Measurements from ENCODE around the gene NEDD4L. TPM values are rescaled to one million over a fixed set of nuclear protein-coding genes. Genes with fewer than 3 reads are reported as not detected.

Gene NEDD4L
- total and polyA plus RNA-seq, 4 donors = 10.2 to 20.3 (median 13.2) TPM

DNA sequence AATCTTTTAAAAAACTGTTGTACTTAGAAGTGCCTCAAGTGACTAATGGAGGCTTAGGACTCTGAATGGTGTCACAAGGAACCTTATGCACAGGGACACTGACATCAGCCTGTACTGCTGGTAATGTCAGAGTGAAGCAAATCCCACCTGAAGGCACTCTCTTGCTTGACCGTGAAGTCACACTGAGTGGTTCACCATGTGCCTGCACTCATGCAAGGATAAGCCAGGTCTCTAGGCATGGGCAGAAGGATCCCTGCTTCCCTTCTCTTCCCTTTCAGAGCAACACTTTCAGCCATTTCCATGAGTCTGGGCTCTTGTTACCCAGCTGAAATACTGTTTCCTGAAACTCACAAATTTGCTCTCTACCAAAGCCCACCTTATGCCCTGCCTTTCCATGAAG, 123.0 kb downstream of the NEDD4L start:
- no peak overlapping the region for H3K27ac ChIP-seq (ENCODE audit: low read depth in 1 of 2, low read length in 2 of 2)
- DNase-seq (ENCODE audit: low spot score) = no peak
- 88% methylated on average over 1 of the region's 1 CpG for WGBS

DNA sequence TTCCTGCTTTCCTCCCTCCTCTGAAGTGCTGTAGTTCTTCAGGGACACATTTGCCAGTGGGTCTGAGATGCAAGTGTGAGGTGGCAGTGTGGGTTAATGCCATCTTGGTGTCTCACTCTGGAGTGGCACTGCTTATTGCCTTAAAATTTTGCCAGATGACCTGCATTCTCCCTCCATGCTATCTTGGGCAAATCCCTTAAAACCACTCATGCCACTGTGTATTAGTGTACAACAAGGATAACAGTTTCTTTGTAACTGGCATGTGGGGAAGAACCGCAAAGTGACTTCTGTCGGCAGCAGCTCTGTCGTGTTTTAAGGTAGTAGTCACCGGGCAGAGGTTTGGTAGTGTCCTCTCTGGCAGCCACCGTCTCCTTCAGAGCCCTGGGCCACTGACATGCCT, 124.2 kb downstream of the NEDD4L start:
- 95% methylated on average over 5 of the region's 5 CpGs for WGBS
- Histone ChIP-seq H3K4me1 (ENCODE audit: control insufficient read depth in 4 of 4, insufficient read depth in 4 of 4, low read length in 3 of 4) (peaks cover 0 to 4% (median 0%) of the 10 kb centered on the region in 4 donors), H3K4me3 (ENCODE audit: low read depth in 1 of 3, low read length in 3 of 3) (no peak overlapping the region), H3K27me3 (ENCODE audit: control insufficient read depth in 4 of 4, insufficient read depth in 4 of 4, low read length in 3 of 4) (no peaks in the 10 kb centered on the region), H3K27ac (ENCODE audit: low read depth in 1 of 2, low read length in 2 of 2) (no peak overlapping the region), H3K9ac (ENCODE audit: low read depth in 1 of 2, low read length in 2 of 2) (no peak overlapping the region), H3K9me3 (ENCODE audit: control insufficient read depth in 4 of 4, low read length in 3 of 4) (no peaks in the 10 kb centered on the region), H3K36me3 (ENCODE audit: control insufficient read depth in 4 of 4, insufficient read depth in 3 of 4, low read depth in 1 of 4, low read length in 3 of 4) (no peaks in the 10 kb centered on the region)
- DNase-seq (ENCODE audit: low spot score) = no peak
- no peak for TF ChIP-seq TAF1 (conservative IDR thresholded peaks at IDR 0.05)
- no peak for TF ChIP-seq EGR1 (IDR thresholded peaks at IDR 0.05; ENCODE audit: low read depth in 2 of 2)
- TF ChIP-seq, protein P1, sequence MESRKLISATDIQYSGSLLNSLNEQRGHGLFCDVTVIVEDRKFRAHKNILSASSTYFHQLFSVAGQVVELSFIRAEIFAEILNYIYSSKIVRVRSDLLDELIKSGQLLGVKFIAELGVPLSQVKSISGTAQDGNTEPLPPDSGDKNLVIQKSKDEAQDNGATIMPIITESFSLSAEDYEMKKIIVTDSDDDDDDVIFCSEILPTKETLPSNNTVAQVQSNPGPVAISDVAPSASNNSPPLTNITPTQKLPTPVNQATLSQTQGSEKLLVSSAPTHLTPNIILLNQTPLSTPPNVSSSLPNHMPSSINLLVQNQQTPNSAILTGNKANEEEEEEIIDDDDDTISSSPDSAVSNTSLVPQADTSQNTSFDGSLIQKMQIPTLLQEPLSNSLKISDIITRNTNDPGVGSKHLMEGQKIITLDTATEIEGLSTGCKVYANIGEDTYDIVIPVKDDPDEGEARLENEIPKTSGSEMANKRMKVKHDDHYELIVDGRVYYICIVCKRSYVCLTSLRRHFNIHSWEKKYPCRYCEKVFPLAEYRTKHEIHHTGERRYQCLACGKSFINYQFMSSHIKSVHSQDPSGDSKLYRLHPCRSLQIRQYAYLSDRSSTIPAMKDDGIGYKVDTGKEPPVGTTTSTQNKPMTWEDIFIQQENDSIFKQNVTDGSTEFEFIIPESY (IDR thresholded peaks at IDR 0.05) = no peak
- TF ChIP-seq, protein P2, sequence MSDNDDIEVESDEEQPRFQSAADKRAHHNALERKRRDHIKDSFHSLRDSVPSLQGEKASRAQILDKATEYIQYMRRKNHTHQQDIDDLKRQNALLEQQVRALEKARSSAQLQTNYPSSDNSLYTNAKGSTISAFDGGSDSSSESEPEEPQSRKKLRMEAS (IDR thresholded peaks at IDR 0.05) = no peak
- TF ChIP-seq, protein P3, sequence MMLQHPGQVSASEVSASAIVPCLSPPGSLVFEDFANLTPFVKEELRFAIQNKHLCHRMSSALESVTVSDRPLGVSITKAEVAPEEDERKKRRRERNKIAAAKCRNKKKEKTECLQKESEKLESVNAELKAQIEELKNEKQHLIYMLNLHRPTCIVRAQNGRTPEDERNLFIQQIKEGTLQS (IDR thresholded peaks at IDR 0.05) = no peak
- no peak for TF ChIP-seq RXRA (IDR thresholded peaks at IDR 0.05)
- TF ChIP-seq YY1 (IDR thresholded peaks at IDR 0.05) = no peak

More for the DNA sequence above, 123.0 kb downstream of the NEDD4L start:
- TF ChIP-seq HNF4A (conservative IDR thresholded peaks at IDR 0.05) (no peak), SP1 (IDR thresholded peaks at IDR 0.05) (no peak), YY1 (IDR thresholded peaks at IDR 0.05) (no peak), FOXA1 (IDR thresholded peaks at IDR 0.05) (no peak), HNF4G (IDR thresholded peaks at IDR 0.05) (no peak), RXRA (IDR thresholded peaks at IDR 0.05) (no peak), JUND (IDR thresholded peaks at IDR 0.05) (no peak), EGR1 (IDR thresholded peaks at IDR 0.05; ENCODE audit: low read depth in 2 of 2) (no peak), GABPA (IDR thresholded peaks at IDR 0.05 in 1 of 2, conservative IDR thresholded peaks at IDR 0.05 in 1 of 2) (no peak), RAD21 (IDR thresholded peaks at IDR 0.05) (no peak), NR2F2 (IDR thresholded peaks at IDR 0.05) (no peak), FOXA2 (IDR thresholded peaks at IDR 0.05) (no peak), TAF1 (conservative IDR thresholded peaks at IDR 0.05) (no peak)
- TF ChIP-seq, protein P2 (IDR thresholded peaks at IDR 0.05) = no peak
- TF ChIP-seq, protein P1 (IDR thresholded peaks at IDR 0.05) = no peak
- TF ChIP-seq, protein P4, sequence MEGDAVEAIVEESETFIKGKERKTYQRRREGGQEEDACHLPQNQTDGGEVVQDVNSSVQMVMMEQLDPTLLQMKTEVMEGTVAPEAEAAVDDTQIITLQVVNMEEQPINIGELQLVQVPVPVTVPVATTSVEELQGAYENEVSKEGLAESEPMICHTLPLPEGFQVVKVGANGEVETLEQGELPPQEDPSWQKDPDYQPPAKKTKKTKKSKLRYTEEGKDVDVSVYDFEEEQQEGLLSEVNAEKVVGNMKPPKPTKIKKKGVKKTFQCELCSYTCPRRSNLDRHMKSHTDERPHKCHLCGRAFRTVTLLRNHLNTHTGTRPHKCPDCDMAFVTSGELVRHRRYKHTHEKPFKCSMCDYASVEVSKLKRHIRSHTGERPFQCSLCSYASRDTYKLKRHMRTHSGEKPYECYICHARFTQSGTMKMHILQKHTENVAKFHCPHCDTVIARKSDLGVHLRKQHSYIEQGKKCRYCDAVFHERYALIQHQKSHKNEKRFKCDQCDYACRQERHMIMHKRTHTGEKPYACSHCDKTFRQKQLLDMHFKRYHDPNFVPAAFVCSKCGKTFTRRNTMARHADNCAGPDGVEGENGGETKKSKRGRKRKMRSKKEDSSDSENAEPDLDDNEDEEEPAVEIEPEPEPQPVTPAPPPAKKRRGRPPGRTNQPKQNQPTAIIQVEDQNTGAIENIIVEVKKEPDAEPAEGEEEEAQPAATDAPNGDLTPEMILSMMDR (IDR thresholded peaks at IDR 0.05; ENCODE audit: low read depth, low read length, missing input control) = no peak
- TF ChIP-seq, protein P5, sequence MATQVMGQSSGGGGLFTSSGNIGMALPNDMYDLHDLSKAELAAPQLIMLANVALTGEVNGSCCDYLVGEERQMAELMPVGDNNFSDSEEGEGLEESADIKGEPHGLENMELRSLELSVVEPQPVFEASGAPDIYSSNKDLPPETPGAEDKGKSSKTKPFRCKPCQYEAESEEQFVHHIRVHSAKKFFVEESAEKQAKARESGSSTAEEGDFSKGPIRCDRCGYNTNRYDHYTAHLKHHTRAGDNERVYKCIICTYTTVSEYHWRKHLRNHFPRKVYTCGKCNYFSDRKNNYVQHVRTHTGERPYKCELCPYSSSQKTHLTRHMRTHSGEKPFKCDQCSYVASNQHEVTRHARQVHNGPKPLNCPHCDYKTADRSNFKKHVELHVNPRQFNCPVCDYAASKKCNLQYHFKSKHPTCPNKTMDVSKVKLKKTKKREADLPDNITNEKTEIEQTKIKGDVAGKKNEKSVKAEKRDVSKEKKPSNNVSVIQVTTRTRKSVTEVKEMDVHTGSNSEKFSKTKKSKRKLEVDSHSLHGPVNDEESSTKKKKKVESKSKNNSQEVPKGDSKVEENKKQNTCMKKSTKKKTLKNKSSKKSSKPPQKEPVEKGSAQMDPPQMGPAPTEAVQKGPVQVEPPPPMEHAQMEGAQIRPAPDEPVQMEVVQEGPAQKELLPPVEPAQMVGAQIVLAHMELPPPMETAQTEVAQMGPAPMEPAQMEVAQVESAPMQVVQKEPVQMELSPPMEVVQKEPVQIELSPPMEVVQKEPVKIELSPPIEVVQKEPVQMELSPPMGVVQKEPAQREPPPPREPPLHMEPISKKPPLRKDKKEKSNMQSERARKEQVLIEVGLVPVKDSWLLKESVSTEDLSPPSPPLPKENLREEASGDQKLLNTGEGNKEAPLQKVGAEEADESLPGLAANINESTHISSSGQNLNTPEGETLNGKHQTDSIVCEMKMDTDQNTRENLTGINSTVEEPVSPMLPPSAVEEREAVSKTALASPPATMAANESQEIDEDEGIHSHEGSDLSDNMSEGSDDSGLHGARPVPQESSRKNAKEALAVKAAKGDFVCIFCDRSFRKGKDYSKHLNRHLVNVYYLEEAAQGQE (IDR thresholded peaks at IDR 0.05) = no peak
- no peak overlapping the region for H3K9ac ChIP-seq (ENCODE audit: low read depth in 1 of 2, low read length in 2 of 2)
- peaks cover 0 to 4% (median 0%) of the 10 kb centered on the region in 4 donors for H3K4me1 ChIP-seq (ENCODE audit: control insufficient read depth in 4 of 4, insufficient read depth in 4 of 4, low read length in 3 of 4)
- no peaks in the 10 kb centered on the region for H3K27me3 ChIP-seq (ENCODE audit: control insufficient read depth in 4 of 4, insufficient read depth in 4 of 4, low read length in 3 of 4)
- no peaks in the 10 kb centered on the region for H3K36me3 ChIP-seq (ENCODE audit: control insufficient read depth in 4 of 4, insufficient read depth in 3 of 4, low read depth in 1 of 4, low read length in 3 of 4)
- no peak overlapping the region for H3K4me3 ChIP-seq (ENCODE audit: low read depth in 1 of 3, low read length in 3 of 3)
- no peaks in the 10 kb centered on the region for H3K9me3 ChIP-seq (ENCODE audit: control insufficient read depth in 4 of 4, low read length in 3 of 4)

All from liver (tissue), 9 donors.